ENCODE results near the gene CMTM6.

DNA sequence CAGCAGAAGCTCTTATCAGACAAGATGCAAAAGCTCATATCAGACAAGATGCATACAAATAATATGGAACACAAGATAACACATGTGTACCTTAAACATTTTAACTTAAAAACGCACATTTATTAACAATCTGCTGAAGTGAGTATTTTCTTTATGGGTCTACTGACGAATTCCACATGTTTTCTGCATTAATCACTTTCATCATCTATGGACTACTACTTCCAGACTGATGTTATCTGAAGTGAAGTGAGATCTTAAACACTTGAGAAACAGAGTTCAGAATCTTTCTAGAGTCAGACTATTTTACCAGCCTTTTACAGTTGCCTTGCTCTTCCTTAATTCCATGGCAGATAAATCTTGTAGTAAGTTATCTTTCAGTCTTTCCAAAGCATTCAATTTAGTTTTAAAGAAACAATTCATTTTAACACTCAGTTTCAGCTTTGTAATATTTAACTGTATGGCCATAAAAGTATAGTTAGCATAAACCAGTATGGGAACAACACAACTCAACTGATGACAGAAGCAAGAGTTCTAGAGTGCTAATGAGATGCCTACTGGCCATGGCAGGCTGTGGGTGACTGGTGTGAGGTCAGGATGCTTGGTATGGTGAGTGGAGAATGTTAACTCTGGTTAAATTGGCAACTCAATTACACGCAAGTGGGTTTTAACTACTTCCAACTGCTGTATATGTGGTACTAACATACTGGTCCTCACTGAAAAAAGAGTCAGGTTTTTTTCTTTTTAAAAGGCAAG is 9.8 kb downstream of the CMTM6 start:
- TF ChIP-seq ATF6 (CRISPR knock-in tag; IDR thresholded peaks at IDR 0.05) (no peak), HNRNPUL1 (IDR thresholded peaks at IDR 0.05; ENCODE audit: low read length) (no peak), MEF2D (tag; conservative IDR thresholded peaks at IDR 0.05; ENCODE audit: low read depth) (no peak), PCBP1 (IDR thresholded peaks at IDR 0.05; ENCODE audit: low read depth, low read length, poor library complexity, severe bottlenecking) (no peak), RBBP5 (IDR thresholded peaks at IDR 0.05; ENCODE audit: borderline replicate concordance, insufficient read depth, low read length, poor library complexity, severe bottlenecking) (no peak), CTBP1 (IDR thresholded peaks at IDR 0.05; ENCODE audit: borderline replicate concordance) (no peak), ZNF584 (CRISPR knock-in tag; IDR thresholded peaks at IDR 0.05; ENCODE audit: low read depth) (no peak), WHSC1 (IDR thresholded peaks at IDR 0.05; ENCODE audit: low read length) (no peak)
- TF ChIP-seq, protein P1, sequence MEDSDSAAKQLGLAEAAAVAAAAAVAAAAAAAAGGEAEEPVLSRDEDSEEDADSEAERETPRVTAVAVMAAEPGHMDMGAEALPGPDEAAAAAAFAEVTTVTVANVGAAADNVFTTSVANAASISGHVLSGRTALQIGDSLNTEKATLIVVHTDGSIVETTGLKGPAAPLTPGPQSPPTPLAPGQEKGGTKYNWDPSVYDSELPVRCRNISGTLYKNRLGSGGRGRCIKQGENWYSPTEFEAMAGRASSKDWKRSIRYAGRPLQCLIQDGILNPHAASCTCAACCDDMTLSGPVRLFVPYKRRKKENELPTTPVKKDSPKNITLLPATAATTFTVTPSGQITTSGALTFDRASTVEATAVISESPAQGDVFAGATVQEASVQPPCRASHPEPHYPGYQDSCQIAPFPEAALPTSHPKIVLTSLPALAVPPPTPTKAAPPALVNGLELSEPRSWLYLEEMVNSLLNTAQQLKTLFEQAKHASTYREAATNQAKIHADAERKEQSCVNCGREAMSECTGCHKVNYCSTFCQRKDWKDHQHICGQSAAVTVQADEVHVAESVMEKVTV (CRISPR knock-in tag; IDR thresholded peaks at IDR 0.05) = no peak
- TF ChIP-seq, protein P2, sequence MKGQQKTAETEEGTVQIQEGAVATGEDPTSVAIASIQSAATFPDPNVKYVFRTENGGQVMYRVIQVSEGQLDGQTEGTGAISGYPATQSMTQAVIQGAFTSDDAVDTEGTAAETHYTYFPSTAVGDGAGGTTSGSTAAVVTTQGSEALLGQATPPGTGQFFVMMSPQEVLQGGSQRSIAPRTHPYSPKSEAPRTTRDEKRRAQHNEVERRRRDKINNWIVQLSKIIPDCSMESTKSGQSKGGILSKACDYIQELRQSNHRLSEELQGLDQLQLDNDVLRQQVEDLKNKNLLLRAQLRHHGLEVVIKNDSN (CRISPR knock-in tag; IDR thresholded peaks at IDR 0.05) = no peak
- TF ChIP-seq, protein P3, sequence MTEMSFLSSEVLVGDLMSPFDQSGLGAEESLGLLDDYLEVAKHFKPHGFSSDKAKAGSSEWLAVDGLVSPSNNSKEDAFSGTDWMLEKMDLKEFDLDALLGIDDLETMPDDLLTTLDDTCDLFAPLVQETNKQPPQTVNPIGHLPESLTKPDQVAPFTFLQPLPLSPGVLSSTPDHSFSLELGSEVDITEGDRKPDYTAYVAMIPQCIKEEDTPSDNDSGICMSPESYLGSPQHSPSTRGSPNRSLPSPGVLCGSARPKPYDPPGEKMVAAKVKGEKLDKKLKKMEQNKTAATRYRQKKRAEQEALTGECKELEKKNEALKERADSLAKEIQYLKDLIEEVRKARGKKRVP (CRISPR knock-in tag; IDR thresholded peaks at IDR 0.05) = no peak

Measured in K562 (cell line).